DND-41 (cell line): ENCODE data around the gene A3GALT2.

Experiments used
- EZH2 ChIP-seq: IDR thresholded peaks from 3 replicates; pipeline ENCODE4 v1.6.1; 2012; ENCODE audit warnings: borderline replicate concordance, low read depth, mild to moderate bottlenecking, moderate library complexity, low read length, inconsistent platforms; ENCODE audit not compliant: severe bottlenecking
- TF ChIP-seq, protein P1 (sequence below): IDR thresholded peaks from 2 replicates; pipeline ENCODE4 v1.5.1; 2012; ENCODE audit warnings: borderline replicate concordance, low read length, moderate library complexity, mild to moderate bottlenecking; ENCODE audit not compliant: poor library complexity, severe bottlenecking; ENCODE audit errors: extremely low read depth

- TF ChIP-seq, protein P1, sequence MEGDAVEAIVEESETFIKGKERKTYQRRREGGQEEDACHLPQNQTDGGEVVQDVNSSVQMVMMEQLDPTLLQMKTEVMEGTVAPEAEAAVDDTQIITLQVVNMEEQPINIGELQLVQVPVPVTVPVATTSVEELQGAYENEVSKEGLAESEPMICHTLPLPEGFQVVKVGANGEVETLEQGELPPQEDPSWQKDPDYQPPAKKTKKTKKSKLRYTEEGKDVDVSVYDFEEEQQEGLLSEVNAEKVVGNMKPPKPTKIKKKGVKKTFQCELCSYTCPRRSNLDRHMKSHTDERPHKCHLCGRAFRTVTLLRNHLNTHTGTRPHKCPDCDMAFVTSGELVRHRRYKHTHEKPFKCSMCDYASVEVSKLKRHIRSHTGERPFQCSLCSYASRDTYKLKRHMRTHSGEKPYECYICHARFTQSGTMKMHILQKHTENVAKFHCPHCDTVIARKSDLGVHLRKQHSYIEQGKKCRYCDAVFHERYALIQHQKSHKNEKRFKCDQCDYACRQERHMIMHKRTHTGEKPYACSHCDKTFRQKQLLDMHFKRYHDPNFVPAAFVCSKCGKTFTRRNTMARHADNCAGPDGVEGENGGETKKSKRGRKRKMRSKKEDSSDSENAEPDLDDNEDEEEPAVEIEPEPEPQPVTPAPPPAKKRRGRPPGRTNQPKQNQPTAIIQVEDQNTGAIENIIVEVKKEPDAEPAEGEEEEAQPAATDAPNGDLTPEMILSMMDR = no peak
- no peak for TF ChIP-seq EZH2
Observed at GRCh38 chr1:33310702-33311101, 10.2 kb downstream of the A3GALT2 start.
